PFSK-1 (cell line): ENCODE data around the gene IFT52.

ENCODE experiments used
- FOXP2 ChIP-seq: optimal IDR thresholded peaks from 2 replicates; pipeline ENCODE3; 2011; ENCODE audit warnings: borderline replicate concordance, control low read depth, inconsistent platforms; ENCODE audit not compliant: insufficient read depth; ENCODE audit errors: extremely low read length, extremely low read depth
- POLR2AphosphoS5 ChIP-seq: IDR thresholded peaks from 2 replicates; pipeline ENCODE4 v1.6.1; 2012; ENCODE audit warnings: low read depth, mild to moderate bottlenecking, control low read depth, low read length, moderate library complexity
- SIN3A ChIP-seq: IDR thresholded peaks from 2 replicates; pipeline ENCODE4 v1.6.1; 2012; ENCODE audit warnings: mild to moderate bottlenecking, low read length, moderate library complexity, borderline replicate concordance; ENCODE audit not compliant: insufficient read depth
- TAF1 ChIP-seq: IDR thresholded peaks from 2 replicates; pipeline ENCODE4 v1.6.1; 2012; ENCODE audit warnings: low read length, control low read depth, borderline replicate concordance; ENCODE audit not compliant: insufficient read depth
- TF ChIP-seq, protein P1 (sequence below), 2 experiments: IDR thresholded peaks; 2 replicates each; pipeline versions ENCODE4 v1.6.1 to v1.8.0; 2011 to 2012; ENCODE audit warnings: low read depth in 2 of 2, low read length in 2 of 2, control low read depth in 1 of 2, inconsistent platforms in 1 of 2, mild to moderate bottlenecking in 1 of 2, moderate library complexity in 1 of 2; ENCODE audit not compliant: insufficient read depth in 1 of 2

GRCh38 chr20:43586641-43587040 lies 4.1 kb upstream of the IFT52 start:
- TF ChIP-seq TAF1 (no peak), POLR2AphosphoS5 (no peak), SIN3A (no peak), FOXP2 (no peak)
- TF ChIP-seq, protein P1, sequence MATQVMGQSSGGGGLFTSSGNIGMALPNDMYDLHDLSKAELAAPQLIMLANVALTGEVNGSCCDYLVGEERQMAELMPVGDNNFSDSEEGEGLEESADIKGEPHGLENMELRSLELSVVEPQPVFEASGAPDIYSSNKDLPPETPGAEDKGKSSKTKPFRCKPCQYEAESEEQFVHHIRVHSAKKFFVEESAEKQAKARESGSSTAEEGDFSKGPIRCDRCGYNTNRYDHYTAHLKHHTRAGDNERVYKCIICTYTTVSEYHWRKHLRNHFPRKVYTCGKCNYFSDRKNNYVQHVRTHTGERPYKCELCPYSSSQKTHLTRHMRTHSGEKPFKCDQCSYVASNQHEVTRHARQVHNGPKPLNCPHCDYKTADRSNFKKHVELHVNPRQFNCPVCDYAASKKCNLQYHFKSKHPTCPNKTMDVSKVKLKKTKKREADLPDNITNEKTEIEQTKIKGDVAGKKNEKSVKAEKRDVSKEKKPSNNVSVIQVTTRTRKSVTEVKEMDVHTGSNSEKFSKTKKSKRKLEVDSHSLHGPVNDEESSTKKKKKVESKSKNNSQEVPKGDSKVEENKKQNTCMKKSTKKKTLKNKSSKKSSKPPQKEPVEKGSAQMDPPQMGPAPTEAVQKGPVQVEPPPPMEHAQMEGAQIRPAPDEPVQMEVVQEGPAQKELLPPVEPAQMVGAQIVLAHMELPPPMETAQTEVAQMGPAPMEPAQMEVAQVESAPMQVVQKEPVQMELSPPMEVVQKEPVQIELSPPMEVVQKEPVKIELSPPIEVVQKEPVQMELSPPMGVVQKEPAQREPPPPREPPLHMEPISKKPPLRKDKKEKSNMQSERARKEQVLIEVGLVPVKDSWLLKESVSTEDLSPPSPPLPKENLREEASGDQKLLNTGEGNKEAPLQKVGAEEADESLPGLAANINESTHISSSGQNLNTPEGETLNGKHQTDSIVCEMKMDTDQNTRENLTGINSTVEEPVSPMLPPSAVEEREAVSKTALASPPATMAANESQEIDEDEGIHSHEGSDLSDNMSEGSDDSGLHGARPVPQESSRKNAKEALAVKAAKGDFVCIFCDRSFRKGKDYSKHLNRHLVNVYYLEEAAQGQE (IDR thresholded peaks at IDR 0.05; ENCODE audit: insufficient read depth in 1 of 2, low read depth in 2 of 2, low read length in 2 of 2) = no peak
